Stromal cell of bone marrow (primary cell): ENCODE results near the gene NOX3.
"Not testable (repeated sequence)": the region's sequence is repeated elsewhere in the genome, so short reads cannot be mapped to it uniquely, and the experiment has no call there.

ENCODE experiments used
- DNase-seq: peaks from one replicate; pipeline ENCODE4 v3.0.0-alpha.2; 2012; ENCODE audit warnings: low read depth

The NOX3 gene

GRCh38 chr6:155371230-155371629, 84.4 kb downstream of the NOX3 start:
- no peak for DNase-seq

GRCh38 chr6:155366325-155366724, 89.3 kb downstream of the NOX3 start:
- no peak for DNase-seq

- no peak for DNase-seq
Measured at GRCh38 chr6:155364844-155365437, 90.7 kb downstream of the NOX3 start.

- not testable (repeated sequence) for DNase-seq
Measured at GRCh38 chr6:155364021-155364420, 91.6 kb downstream of the NOX3 start.

- not testable (repeated sequence) for DNase-seq
Measured at GRCh38 chr6:155362968-155363632, 92.5 kb downstream of the NOX3 start.

- DNase-seq: no peak
Measured at GRCh38 chr6:155354167-155354566, 101.5 kb downstream of the NOX3 start.

- peak; percentile 87 for DNase-seq
Measured at GRCh38 chr6:155352811-155353210, 102.8 kb downstream of the NOX3 start.

GRCh38 chr6:155352130-155352420, 103.6 kb downstream of the NOX3 start:
- no peak for DNase-seq

- no peak for DNase-seq
Measured at GRCh38 chr6:155351273-155352129, 104.1 kb downstream of the NOX3 start.

- DNase-seq: no peak
Measured at GRCh38 chr6:155349956-155350355, 105.7 kb downstream of the NOX3 start.

GRCh38 chr6:155349129-155349528, 106.5 kb downstream of the NOX3 start:
- DNase-seq: peak; percentile 42

- DNase-seq: no peak
Measured at GRCh38 chr6:155347800-155348199, 107.8 kb downstream of the NOX3 start.

GRCh38 chr6:155346957-155347356, 108.7 kb downstream of the NOX3 start:
- DNase-seq: no peak
